Astrocyte of the cerebellum (primary cell): ENCODE results near the gene DOK7.

ENCODE experiments used
- DNase-seq: peaks from one replicate; pipeline ENCODE4 v3.0.0-alpha.2; 2011; ENCODE audit warnings: low read depth
- H3K4me3 ChIP-seq: 2 replicates; pipeline ENCODE4 v1.5.1; 2011; ENCODE audit warnings: mild to moderate bottlenecking, low read depth, low read length, moderate library complexity
- CTCF ChIP-seq: IDR thresholded peaks from 2 replicates; pipeline ENCODE4 v1.5.1; 2012; ENCODE audit warnings: low read length, low read depth, moderate library complexity, mild to moderate bottlenecking; ENCODE audit errors: missing control alignments
- in situ Hi-C: cut with HindIII; loops from 2 replicates; pipeline ENCODE4 v1.10.0; 2017; ENCODE audit warnings: low sequenced_read_pairs

The DOK7 gene

GRCh38 chr4:3440979-3441500 lies 22.1 kb upstream of the DOK7 start:
- DNase-seq = no peak
- in situ Hi-C loops = loop anchor here (5.0 kb wide), 1 partner anchor 79 kb away; no protein-coding TSS in a partner anchor
- H3K4me3 ChIP-seq = no peak overlapping the region
- no peak for TF ChIP-seq CTCF

- no peak for DNase-seq
- in situ Hi-C loops = loop anchor here (5.0 kb wide), 1 partner anchor 79 kb away; no protein-coding TSS in a partner anchor
- no peak for TF ChIP-seq CTCF
- H3K4me3 ChIP-seq = no peak within 1 kb of the TSS
These were observed 21.3 kb upstream of the DOK7 start, which contains the start of gene HGFAC for GRCh38 chr4:3441501-3442459. Gene HGFAC, plus strand, starts transcription at chr4:3441968. Its CDS starts 34 bp downstream, at chr4:3442002.

- in situ Hi-C loops = loop anchor here (5.0 kb wide), 1 partner anchor 80 kb away; no protein-coding TSS in a partner anchor
- H3K4me3 ChIP-seq = no peak overlapping the region
- no peak for TF ChIP-seq CTCF
- no peak for DNase-seq
These were observed 20.6 kb upstream of the DOK7 start for GRCh38 chr4:3442460-3442958.

GRCh38 chr4:3442959-3443749 lies 20.0 kb upstream of the DOK7 start:
- DNase-seq = no peak
- H3K4me3 ChIP-seq = no peak overlapping the region
- in situ Hi-C loops = loop anchor here (5.0 kb wide), 1 partner anchor 81 kb away; no protein-coding TSS in a partner anchor
- peak; percentile 93 for TF ChIP-seq CTCF

GRCh38 chr4:3443750-3444309 lies 19.3 kb upstream of the DOK7 start:
- H3K4me3 ChIP-seq = no peak overlapping the region
- in situ Hi-C loops = loop anchor here (5.0 kb wide), 1 partner anchor 82 kb away; no protein-coding TSS in a partner anchor
- DNase-seq = no peak
- TF ChIP-seq CTCF = no peak
